HTR-8/SVneo (cell line): Measurements from ENCODE around the gene C1orf159.
"Not testable (repeated sequence)": the region's sequence is repeated elsewhere in the genome, so short reads cannot be mapped to it uniquely, and the experiment has no call there.

Experiments
- DNase-seq: peaks from one replicate; pipeline ENCODE4 v3.0.0; 2011; ENCODE audit warnings: low spot score, mixed read lengths; ENCODE audit not compliant: insufficient read length
- FAIRE-seq: peaks from 2 replicates; lab custom pipeline; 2011; peaks lifted over from hg19 to GRCh38; lab: Jason Lieb, UNC

The C1orf159 gene

GRCh38 chr1:1071486-1072298 lies 44.2 kb downstream of the C1orf159 start:
- no peak for DNase-seq
- no peak for FAIRE-seq

- FAIRE-seq (no peak), DNase-seq (no peak)
Observed at GRCh38 chr1:1069711-1070676, 45.9 kb downstream of the C1orf159 start.

GRCh38 chr1:1069056-1069710 lies 46.7 kb downstream of the C1orf159 start:
- DNase-seq (peak; percentile 74), FAIRE-seq (peak; percentile 97)

GRCh38 chr1:1068517-1069055 lies 47.3 kb downstream of the C1orf159 start:
- DNase-seq (peak; percentile 48), FAIRE-seq (no peak)

GRCh38 chr1:1067860-1068516 lies 47.9 kb downstream of the C1orf159 start:
- DNase-seq (no peak), FAIRE-seq (no peak)

- no peak for FAIRE-seq
- no peak for DNase-seq
Observed at GRCh38 chr1:1067284-1067859, 48.5 kb downstream of the C1orf159 start.

- FAIRE-seq (no peak), DNase-seq (no peak)
Observed at GRCh38 chr1:1066403-1067283, 49.2 kb downstream of the C1orf159 start.

GRCh38 chr1:1065940-1066304 lies 50.0 kb downstream of the C1orf159 start:
- DNase-seq, FAIRE-seq: not testable (repeated sequence)

- DNase-seq = no peak
- no peak for FAIRE-seq
Observed at GRCh38 chr1:1065265-1065939, 50.5 kb downstream of the C1orf159 start.

GRCh38 chr1:1063945-1064831 lies 51.7 kb downstream of the C1orf159 start:
- FAIRE-seq (peak; percentile 97), DNase-seq (peak; percentile 95)

- DNase-seq = no peak
- peak; percentile 92 for FAIRE-seq
Observed at GRCh38 chr1:1063261-1063944, 52.5 kb downstream of the C1orf159 start.

- FAIRE-seq (no peak), DNase-seq (no peak)
Observed at GRCh38 chr1:1062348-1063163, 53.3 kb downstream of the C1orf159 start.

- DNase-seq (no peak), FAIRE-seq (no peak)
Observed at GRCh38 chr1:1061682-1062345, 54.1 kb downstream of the C1orf159 start.

- DNase-seq = no peak
- no peak for FAIRE-seq
Observed at GRCh38 chr1:1060281-1061000, 55.4 kb downstream of the C1orf159 start.
